ENCODE results near the gene CLEC5A.

Gene CLEC5A

DNA sequence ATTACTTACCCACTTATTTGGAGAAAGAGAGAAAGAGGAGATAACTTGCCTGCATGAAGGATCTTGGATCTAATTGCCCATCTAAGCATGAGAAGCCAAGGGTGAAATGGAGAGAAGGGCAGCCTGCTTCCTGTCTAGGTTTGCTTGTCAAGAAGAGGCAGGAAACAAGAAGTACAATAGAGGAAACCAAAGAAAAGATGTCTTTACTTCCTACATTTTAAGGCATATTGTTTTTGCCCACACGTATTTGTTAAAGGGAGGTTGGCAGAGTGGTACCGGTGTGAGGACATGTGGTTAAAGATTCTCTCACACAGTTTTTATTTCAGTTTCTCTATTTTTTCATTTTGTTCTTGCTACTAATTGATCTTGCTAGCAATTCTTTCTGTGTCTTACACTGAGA is 32.8 kb upstream of the CLEC5A start:
- Histone ChIP-seq H3K4me3 (IDR thresholded peaks at IDR 0.05; ENCODE audit: insufficient read depth, low read depth, low read length) (no peak overlapping the region), H3K4me1 (ENCODE audit: low read depth, poor library complexity, severe bottlenecking) (peaks cover 10% of the 10 kb centered on the region), H3K79me2 (ENCODE audit: insufficient read depth, low read depth) (no peaks in the 10 kb centered on the region), H3K4me2 (no peak overlapping the region), H3K36me3 (ENCODE audit: insufficient read depth) (no peaks in the 10 kb centered on the region), H3K27ac (no peak overlapping the region), H3K9ac (no peak overlapping the region), H3K27me3 (ENCODE audit: insufficient read depth, low read depth) (no peaks in the 10 kb centered on the region), H4K20me1 (ENCODE audit: insufficient read depth) (no peaks in the 10 kb centered on the region), H2AFZ (ENCODE audit: low read depth) (no peak overlapping the region)
- TF ChIP-seq, protein P1, sequence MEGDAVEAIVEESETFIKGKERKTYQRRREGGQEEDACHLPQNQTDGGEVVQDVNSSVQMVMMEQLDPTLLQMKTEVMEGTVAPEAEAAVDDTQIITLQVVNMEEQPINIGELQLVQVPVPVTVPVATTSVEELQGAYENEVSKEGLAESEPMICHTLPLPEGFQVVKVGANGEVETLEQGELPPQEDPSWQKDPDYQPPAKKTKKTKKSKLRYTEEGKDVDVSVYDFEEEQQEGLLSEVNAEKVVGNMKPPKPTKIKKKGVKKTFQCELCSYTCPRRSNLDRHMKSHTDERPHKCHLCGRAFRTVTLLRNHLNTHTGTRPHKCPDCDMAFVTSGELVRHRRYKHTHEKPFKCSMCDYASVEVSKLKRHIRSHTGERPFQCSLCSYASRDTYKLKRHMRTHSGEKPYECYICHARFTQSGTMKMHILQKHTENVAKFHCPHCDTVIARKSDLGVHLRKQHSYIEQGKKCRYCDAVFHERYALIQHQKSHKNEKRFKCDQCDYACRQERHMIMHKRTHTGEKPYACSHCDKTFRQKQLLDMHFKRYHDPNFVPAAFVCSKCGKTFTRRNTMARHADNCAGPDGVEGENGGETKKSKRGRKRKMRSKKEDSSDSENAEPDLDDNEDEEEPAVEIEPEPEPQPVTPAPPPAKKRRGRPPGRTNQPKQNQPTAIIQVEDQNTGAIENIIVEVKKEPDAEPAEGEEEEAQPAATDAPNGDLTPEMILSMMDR (conservative IDR thresholded peaks at IDR 0.05; ENCODE audit: low read depth, low read length): no peak

DNA sequence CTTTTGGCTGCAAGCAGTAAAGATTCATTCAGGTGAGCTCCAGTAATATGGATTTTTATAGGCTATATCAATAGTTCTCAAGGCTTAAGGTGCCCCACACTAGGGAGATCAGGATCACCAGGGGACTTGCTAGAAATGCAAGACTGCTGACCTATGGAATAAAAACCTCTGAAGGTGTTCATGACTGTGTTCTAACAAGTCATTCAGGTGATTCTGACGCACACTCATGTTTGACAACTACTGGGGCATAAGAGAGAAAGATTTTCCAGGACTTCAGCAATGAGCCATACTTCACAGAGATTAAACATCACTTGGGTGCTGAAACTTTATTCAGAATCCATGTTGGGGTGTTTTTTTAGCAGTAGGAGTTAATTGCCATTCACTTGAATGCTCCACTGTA is 31.6 kb upstream of the CLEC5A start:
- Histone ChIP-seq H3K4me1 (ENCODE audit: low read depth, poor library complexity, severe bottlenecking) (peaks cover 10% of the 10 kb centered on the region), H3K9ac (no peak overlapping the region), H3K79me2 (ENCODE audit: insufficient read depth, low read depth) (no peaks in the 10 kb centered on the region), H4K20me1 (ENCODE audit: insufficient read depth) (no peaks in the 10 kb centered on the region), H3K4me2 (no peak overlapping the region), H3K27ac (no peak overlapping the region), H3K4me3 (IDR thresholded peaks at IDR 0.05; ENCODE audit: insufficient read depth, low read depth, low read length) (no peak overlapping the region), H2AFZ (ENCODE audit: low read depth) (no peak overlapping the region), H3K36me3 (ENCODE audit: insufficient read depth) (no peaks in the 10 kb centered on the region), H3K27me3 (ENCODE audit: insufficient read depth, low read depth) (no peaks in the 10 kb centered on the region)
- TF ChIP-seq, protein P1 (conservative IDR thresholded peaks at IDR 0.05; ENCODE audit: low read depth, low read length): no peak

DNA sequence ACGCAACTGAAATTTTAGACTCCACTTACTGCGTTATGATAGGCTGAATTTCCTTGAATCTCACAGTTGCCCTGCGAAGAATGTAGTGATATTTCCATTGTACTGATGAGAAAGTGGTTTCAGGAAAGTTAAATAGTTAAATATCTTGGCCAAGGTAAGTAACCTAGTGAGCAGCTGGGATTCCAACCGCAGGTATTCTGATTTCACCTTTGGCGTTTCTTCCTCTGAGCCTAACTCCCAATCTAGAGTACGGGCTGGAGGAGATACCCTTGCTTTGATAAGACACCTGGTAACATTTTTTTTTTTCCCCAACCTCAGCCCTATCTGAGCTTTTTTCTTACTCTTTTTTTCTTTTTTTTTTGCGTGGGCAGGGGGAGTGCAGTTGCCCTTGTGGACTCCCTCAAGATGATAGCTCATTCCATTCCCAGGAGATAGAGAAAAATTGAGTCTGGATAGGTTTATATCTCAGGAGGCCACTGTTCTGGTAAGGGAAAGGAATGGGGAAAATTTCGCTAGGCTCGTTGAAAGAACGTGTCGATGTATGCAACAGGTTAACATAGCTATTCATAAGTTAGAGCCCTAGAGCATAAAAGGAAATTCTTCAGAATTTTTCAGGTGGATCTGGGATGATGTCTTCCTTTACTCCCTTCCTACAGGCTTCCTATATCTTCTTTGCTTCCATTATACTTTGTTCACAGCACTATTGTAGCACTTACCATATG is 29.9 kb upstream of the CLEC5A start:
- no peaks in the 10 kb centered on the region for H4K20me1 ChIP-seq (ENCODE audit: insufficient read depth)
- peak overlapping the region; percentile 95 for H2AFZ ChIP-seq (ENCODE audit: low read depth)
- H3K27ac ChIP-seq: no peak overlapping the region
- H3K4me1 ChIP-seq (ENCODE audit: low read depth, poor library complexity, severe bottlenecking): peaks cover 10% of the 10 kb centered on the region
- TF ChIP-seq, protein P1 (conservative IDR thresholded peaks at IDR 0.05; ENCODE audit: low read depth, low read length): peak; percentile 53
- no peaks in the 10 kb centered on the region for H3K27me3 ChIP-seq (ENCODE audit: insufficient read depth, low read depth)
- peak overlapping the region; percentile 50 for H3K4me3 ChIP-seq (IDR thresholded peaks at IDR 0.05; ENCODE audit: insufficient read depth, low read depth, low read length)
- H3K36me3 ChIP-seq (ENCODE audit: insufficient read depth): no peaks in the 10 kb centered on the region
- no peak overlapping the region for H3K9ac ChIP-seq
- H3K79me2 ChIP-seq (ENCODE audit: insufficient read depth, low read depth): no peaks in the 10 kb centered on the region
- H3K4me2 ChIP-seq: peak overlapping the region; percentile 61

DNA sequence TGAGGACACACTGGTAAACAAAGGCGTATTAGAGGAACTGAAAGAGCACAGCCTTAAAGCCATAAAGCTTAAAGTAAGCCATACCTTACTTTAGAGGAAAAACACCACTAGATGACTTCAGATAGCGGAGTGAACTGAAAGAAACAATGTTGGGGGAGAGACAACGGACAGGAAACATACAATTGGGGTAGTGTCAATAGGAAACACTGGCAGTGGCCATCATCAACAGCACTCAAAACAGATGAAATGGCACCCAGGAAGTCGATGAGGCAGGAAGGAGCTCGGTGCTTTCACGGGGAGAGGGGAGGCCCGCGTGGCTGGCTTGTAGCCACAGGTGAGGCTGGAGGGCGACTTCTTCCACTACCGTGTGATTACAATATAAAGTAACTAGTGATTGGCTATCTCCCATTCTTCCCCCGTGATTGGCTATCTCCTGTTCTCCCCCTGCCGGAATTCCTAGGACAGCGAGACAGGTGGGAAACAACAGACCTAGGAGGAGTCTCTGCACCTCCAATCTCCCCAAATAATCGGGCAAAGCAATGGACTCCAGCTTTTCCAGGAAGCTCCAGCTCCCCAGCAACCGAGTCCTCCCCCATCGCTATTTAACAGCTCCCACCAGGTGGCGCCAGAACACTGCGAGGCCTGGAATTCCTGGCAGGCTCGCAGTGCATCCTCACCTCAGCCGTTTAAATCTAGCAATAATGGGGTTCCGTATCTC is 29.2 kb upstream of the CLEC5A start:
- no peaks in the 10 kb centered on the region for H4K20me1 ChIP-seq (ENCODE audit: insufficient read depth)
- H3K79me2 ChIP-seq (ENCODE audit: insufficient read depth, low read depth): no peaks in the 10 kb centered on the region
- H3K27ac ChIP-seq: no peak overlapping the region
- TF ChIP-seq, protein P1 (conservative IDR thresholded peaks at IDR 0.05; ENCODE audit: low read depth, low read length): peak; percentile 99
- peak overlapping the region; percentile 14; the same call in 1 of the 2 replicates for H3K9ac ChIP-seq
- peaks cover 10% of the 10 kb centered on the region for H3K4me1 ChIP-seq (ENCODE audit: low read depth, poor library complexity, severe bottlenecking)
- H3K36me3 ChIP-seq (ENCODE audit: insufficient read depth): no peaks in the 10 kb centered on the region
- H3K4me3 ChIP-seq (IDR thresholded peaks at IDR 0.05; ENCODE audit: insufficient read depth, low read depth, low read length): peak overlapping the region; percentile 50
- H3K4me2 ChIP-seq: peak overlapping the region; percentile 61
- H2AFZ ChIP-seq (ENCODE audit: low read depth): peak overlapping the region; percentile 95
- H3K27me3 ChIP-seq (ENCODE audit: insufficient read depth, low read depth): no peaks in the 10 kb centered on the region
